ENCODE results near the gene ADAMTS6.

The ADAMTS6 gene

GRCh38 chr5:65141493-65141892 is 340.2 kb downstream of the ADAMTS6 start:
- FAIRE-seq: no peak

- FAIRE-seq: no peak
Observed at GRCh38 chr5:65137631-65138030, 344.1 kb downstream of the ADAMTS6 start.

GRCh38 chr5:65133477-65134110 is 348.1 kb downstream of the ADAMTS6 start:
- FAIRE-seq: no peak

GRCh38 chr5:65132386-65132785 is 349.3 kb downstream of the ADAMTS6 start:
- no peak for FAIRE-seq

GRCh38 chr5:65128226-65128625 is 353.5 kb downstream of the ADAMTS6 start:
- no peak for FAIRE-seq

GRCh38 chr5:65127161-65127901 is 354.4 kb downstream of the ADAMTS6 start:
- FAIRE-seq: no peak

GRCh38 chr5:65126542-65127069 is 355.1 kb downstream of the ADAMTS6 start:
- FAIRE-seq: no peak

GRCh38 chr5:65125591-65126541 is 355.9 kb downstream of the ADAMTS6 start:
- no peak for FAIRE-seq

- no peak for FAIRE-seq
Observed at GRCh38 chr5:65121880-65122436, 359.8 kb downstream of the ADAMTS6 start.

GRCh38 chr5:65120371-65120967 is 361.3 kb downstream of the ADAMTS6 start:
- no peak for FAIRE-seq

GRCh38 chr5:65117525-65117924 is 364.2 kb downstream of the ADAMTS6 start:
- FAIRE-seq: peak; percentile 21

- no peak for FAIRE-seq
Observed at GRCh38 chr5:65113771-65114170, 367.9 kb downstream of the ADAMTS6 start.

- FAIRE-seq: no peak
Observed at GRCh38 chr5:65111961-65112658, 369.6 kb downstream of the ADAMTS6 start.

- no peak for FAIRE-seq
Observed at GRCh38 chr5:65108786-65109743, 372.7 kb downstream of the ADAMTS6 start.

GRCh38 chr5:65105301-65105700 is 376.4 kb downstream of the ADAMTS6 start:
- no peak for FAIRE-seq

GRCh38 chr5:65104831-65105230 is 376.9 kb downstream of the ADAMTS6 start:
- no peak for FAIRE-seq

GRCh38 chr5:65103756-65104440 is 377.8 kb downstream of the ADAMTS6 start:
- FAIRE-seq: no peak

- no peak for FAIRE-seq
Observed at GRCh38 chr5:65102976-65103711, 378.6 kb downstream of the ADAMTS6 start.

GRCh38 chr5:65102371-65102975 is 379.2 kb downstream of the ADAMTS6 start:
- no peak for FAIRE-seq
